GM21576 (cell line): ENCODE measurements around the gene AFAP1.

Experiments
- ATAC-seq: cut with Tn5 transposase; IDR thresholded peaks from one replicate; pipeline ENCODE4 v1.9.1; 2021; ENCODE audit warnings: mild to moderate bottlenecking, moderate library complexity; ENCODE audit not compliant: unreplicated experiment

Gene AFAP1

GRCh38 chr4:7868892-7869471, 70.7 kb downstream of the AFAP1 start:
- ATAC-seq, result no peak

- no peak for ATAC-seq
Measured at GRCh38 chr4:7868436-7868775, 71.3 kb downstream of the AFAP1 start.

- ATAC-seq, result no peak
Measured at GRCh38 chr4:7867701-7868435, 71.8 kb downstream of the AFAP1 start.

- no peak for ATAC-seq
Measured at GRCh38 chr4:7867191-7867590, 72.5 kb downstream of the AFAP1 start.

- no peak for ATAC-seq
Measured at GRCh38 chr4:7865533-7865932, 74.1 kb downstream of the AFAP1 start.

- no peak for ATAC-seq
Measured at GRCh38 chr4:7864685-7865084, 75.0 kb downstream of the AFAP1 start.

DNA sequence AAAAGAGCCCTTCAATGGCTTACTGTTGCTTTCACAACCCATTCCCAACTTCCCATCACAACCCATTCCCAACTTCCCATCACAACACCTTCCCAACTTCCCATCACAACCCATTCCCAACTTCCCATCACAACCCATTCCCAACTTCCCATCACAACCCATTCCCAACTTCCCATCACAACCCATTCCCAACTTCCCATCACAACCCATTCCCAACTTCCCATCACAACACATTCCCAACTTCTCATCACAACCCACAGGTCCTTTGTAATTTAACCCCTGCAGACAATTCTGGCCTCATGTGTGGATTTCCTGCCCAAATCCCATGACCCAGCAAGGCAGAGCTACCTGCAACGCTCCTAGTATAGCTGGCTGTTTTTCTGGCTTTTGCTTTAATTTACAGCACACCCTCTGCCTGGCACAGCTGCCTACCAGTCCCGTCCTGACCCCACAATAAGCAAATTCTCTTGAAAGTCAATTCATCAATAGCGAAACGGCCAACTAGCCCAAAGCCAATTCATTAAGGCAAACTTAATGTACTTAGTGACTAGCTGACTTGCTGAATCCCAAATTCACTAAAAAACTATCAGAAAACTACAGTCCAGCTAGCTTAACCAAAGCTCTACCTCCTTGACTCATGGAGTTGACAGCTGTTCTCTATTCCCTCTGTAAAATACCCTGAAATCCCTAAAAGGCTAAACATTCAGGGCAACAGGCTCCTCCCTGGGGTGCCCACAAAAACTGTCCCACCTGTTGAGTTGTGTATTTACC, 75.6 kb downstream of the AFAP1 start:
- no peak for ATAC-seq

GRCh38 chr4:7862561-7863192, 77.0 kb downstream of the AFAP1 start:
- ATAC-seq, result no peak

DNA sequence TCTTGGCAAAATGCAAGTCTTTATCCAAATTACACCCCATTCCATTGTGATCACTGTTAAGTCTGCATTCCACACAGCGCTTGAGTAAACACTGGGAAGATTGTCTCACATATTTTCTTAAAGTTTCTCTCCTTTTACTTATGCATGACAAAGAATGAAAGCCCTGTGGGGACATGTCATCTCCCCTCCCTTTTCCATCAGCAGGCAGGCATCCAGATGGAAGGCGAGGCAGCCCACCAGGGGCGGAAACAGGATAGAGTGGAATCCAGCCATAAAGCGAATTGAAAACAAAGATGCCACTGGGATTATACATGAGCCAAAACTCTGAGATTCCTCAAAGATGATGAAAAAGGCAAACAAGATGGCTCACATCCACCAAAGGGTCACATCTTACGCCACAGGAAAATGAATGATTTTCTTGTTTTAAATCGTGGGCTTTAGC, 78.2 kb downstream of the AFAP1 start:
- no peak for ATAC-seq

DNA sequence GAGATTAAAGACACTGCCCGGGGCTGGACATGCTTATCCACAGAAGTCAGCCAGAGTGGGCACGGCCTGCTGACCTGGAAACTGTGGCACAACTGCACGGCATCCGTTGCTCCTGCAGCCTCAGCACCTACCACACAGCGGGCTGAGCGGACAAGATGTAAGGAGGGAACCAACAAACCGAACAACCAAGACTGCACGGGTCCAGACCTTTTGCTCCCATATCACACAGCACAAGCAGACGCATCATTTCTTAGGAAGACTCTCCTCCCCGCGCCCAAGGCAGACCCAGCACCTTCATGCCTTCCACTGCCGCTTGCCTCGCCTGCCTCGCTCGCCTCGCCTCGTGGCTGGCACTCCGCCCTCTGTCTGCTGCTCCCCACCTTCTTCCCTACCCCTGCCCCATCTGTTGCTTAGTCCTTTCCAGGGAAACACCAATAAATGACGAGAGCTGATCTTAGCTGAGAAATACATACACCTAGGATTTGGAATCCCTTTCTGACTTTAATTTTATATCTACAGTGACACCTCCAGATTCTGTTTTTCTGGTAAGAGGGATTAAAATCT, 79.0 kb downstream of the AFAP1 start:
- ATAC-seq, result no peak

DNA sequence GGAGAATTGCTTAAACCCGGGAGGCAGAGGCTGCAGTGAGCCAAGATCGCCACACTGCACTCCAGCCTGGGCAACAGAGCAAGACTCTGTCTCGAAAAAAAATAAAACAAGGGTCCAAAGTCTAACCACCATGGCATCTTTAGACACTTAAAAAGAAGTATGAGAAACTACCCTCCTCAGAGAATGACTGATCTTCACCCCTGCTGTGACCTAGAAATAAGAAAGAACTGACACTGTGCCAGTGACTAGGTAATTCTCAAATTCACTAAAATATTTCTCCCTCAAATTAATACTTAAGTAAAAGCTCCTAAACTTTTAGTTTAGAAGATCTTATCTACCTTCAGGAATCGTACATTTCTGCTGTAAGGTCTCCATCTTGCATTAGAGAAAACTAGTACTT, 80.3 kb downstream of the AFAP1 start:
- ATAC-seq, result no peak

GRCh38 chr4:7858498-7858897, 81.2 kb downstream of the AFAP1 start:
- no peak for ATAC-seq

DNA sequence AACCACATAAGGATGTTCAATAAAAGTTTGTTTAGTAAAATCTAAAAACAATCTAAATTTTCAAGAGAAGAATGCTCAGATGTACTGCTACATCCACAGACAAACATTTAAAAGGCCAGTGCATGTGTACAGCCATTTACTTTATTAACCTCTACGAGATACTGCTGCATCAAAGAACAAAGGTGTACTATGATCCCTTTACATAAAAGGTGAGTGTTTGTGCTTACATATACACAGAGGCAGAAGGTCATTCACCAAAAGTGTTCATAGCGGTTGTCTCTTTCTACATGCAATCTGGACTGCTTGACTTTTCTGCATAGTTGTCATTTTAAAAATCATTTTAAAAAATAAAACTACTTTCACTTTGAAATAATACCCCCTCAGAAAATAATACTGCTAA, 81.7 kb downstream of the AFAP1 start:
- no peak for ATAC-seq

DNA sequence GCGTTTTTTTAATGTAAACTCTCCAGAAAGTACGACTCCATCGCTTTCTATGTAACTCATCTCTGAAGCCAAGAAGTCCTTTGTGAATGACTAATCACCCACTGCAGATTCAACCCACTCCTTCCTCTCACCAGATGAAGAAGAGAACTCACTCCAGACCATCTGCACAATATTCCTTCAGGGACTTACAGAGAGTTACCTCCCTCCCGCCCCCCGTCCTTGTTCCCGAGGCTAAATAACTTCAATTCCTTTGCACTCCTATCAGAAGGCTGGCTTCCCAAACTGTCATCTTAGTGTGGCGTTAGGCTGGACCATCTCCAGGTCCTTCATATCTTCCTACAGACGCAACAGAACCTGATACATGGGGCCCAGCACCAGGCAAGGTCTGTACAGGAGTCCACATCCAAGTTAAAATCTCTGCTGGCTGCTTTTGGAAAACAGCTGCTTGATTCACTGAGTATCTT, 82.4 kb downstream of the AFAP1 start:
- no peak for ATAC-seq

DNA sequence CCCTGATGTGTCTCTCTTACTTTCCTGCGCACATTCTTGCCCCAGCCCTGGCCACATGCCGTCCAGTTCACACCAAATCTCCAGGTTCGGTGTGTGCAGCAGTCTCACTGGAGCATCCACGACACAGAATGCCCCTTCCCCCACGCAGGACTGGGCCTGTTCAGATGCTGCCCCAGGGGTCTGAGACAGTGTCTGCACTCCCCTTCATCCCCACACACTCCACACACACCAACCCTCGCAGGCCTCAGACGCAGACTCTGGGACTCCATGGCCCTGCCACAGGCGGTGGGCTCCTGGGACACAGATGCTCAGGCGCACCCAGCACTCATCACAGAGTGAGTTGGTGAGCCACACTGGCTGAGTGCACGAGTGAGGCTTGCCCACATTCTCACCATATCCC, 83.9 kb downstream of the AFAP1 start:
- no peak for ATAC-seq

DNA sequence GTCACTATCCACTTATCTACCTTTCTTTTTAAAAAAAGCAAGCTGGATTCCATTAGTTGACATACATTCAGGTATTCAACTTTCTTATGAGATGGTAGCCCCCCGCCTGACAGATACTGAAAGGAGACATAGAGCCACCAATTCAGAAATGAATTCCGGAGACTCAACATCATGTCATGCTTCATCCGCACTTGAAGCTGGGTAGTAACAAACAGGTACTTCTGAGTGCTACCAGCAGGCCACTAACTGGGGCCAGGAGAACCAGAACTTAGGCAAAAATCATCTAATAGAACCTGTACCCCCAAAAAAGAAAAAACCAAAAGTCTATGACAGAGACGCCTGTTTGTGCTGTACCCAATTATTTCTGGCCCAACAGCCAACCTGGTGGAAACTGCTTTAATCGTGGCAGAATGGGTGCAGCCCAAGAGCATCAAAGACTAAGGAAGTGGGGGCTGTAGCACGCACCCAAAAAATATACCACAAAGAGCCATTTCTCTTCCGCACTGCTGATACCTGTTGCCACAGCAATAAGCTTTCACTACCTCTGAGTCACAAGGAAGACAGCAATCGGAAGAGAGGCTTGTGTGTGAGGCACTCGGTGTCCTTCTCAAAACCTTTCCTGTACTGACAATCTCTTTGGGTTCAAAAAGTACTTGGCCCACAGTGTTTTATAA, 84.8 kb downstream of the AFAP1 start:
- no peak for ATAC-seq

GRCh38 chr4:7854216-7854615, 85.4 kb downstream of the AFAP1 start:
- no peak for ATAC-seq

GRCh38 chr4:7853271-7853670, 86.4 kb downstream of the AFAP1 start:
- ATAC-seq, result no peak

DNA sequence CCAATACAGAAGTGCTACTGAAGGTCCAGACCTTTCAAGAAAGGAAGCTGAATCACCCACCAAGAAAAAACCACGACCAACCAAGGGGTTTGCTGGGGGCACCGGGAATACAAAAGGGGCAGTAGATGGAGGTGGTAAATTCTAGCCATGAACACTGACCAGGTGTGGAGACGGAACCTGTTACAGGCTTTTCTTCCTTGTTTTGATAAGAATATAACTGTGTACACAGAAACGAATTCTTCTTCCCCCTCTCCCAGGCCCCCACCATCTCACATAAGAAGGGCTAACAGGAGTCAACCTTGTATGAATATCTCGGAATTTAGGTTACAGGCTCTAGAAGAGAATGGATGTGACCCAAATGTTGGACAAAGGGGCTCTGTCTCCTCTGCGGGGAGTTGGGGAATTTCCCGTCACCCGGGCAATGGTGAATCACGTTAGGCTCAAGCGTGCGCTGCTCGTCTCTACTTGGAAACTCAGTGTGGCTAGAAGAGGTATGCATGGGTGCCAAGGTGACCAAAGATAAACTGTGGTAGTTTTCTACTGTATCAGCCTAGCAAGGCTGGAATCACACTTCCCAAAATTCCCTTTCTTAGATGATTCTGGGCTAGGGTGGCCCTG, 87.0 kb downstream of the AFAP1 start:
- ATAC-seq, result no peak

DNA sequence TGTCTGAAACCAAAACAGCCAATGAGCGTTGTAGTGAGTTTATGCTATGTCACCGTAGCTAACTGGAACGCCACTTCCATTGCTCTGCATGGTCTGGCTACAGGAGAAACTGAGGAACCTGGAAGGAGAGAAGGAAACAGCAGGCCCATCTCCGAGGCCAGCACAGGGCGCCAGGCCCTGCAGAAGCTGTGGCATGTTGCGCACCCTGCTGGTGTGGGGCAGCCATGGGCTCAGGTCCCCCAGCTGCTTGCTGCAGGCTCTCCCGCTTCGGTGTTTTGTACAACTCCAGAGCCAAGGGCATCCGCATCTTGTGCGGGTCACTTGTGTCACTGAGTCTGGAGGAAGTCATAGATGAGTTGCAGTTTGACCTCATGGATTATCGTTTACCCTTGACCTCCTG, 89.2 kb downstream of the AFAP1 start:
- ATAC-seq, result no peak
